Measurements from ENCODE around the gene MACROD2. TPM values are rescaled to one million over a fixed set of nuclear protein-coding genes. Genes with fewer than 3 reads are reported as not detected.

MACROD2 gene
- total RNA-seq, 3 donors from 2014 or later, result 3.2 to 7.6 (median 6.4) TPM

DNA sequence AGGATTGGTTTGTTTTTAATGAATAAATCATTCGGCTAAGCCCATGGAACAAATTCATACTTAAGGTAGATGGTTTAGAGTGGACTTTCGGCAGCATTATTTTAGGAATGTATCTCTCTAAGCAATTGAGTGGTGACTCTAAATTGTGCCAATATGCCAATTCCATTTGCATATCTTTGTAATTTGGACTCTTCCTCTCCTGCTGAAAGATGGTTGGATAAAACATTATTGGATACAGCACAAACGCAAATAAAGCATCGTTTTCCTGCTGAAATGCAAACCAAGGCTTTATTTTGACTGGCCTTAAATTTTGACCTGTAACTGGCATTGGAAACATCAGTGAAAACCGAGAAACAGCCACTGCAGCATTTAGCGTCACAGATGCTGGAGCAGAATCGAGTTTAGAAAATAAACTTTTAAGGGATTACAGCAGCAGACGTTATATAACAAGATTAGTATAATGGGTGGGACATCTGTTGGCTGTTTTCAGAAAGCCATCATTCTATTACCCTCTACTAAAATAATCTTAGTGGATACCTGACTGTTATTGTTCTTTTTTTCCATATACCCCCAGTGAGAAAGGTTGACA lies 1852.0 kb downstream of the MACROD2 start:
- DNase-seq (no peak), ATAC-seq (no peak)
- Histone ChIP-seq H3K4me3 (no peak overlapping the region), H3K9me3 (no peaks in the 10 kb centered on the region), H3K36me3 (ENCODE audit: low read depth) (no peaks in the 10 kb centered on the region), H3K4me1 (ENCODE audit: low read depth) (no peaks in the 10 kb centered on the region)
- TF ChIP-seq, protein P1, sequence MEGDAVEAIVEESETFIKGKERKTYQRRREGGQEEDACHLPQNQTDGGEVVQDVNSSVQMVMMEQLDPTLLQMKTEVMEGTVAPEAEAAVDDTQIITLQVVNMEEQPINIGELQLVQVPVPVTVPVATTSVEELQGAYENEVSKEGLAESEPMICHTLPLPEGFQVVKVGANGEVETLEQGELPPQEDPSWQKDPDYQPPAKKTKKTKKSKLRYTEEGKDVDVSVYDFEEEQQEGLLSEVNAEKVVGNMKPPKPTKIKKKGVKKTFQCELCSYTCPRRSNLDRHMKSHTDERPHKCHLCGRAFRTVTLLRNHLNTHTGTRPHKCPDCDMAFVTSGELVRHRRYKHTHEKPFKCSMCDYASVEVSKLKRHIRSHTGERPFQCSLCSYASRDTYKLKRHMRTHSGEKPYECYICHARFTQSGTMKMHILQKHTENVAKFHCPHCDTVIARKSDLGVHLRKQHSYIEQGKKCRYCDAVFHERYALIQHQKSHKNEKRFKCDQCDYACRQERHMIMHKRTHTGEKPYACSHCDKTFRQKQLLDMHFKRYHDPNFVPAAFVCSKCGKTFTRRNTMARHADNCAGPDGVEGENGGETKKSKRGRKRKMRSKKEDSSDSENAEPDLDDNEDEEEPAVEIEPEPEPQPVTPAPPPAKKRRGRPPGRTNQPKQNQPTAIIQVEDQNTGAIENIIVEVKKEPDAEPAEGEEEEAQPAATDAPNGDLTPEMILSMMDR (IDR thresholded peaks at IDR 0.05), result no peak
- intact Hi-C loops (cut with DNase I, micrococcal nuclease), result no loop called here

DNA sequence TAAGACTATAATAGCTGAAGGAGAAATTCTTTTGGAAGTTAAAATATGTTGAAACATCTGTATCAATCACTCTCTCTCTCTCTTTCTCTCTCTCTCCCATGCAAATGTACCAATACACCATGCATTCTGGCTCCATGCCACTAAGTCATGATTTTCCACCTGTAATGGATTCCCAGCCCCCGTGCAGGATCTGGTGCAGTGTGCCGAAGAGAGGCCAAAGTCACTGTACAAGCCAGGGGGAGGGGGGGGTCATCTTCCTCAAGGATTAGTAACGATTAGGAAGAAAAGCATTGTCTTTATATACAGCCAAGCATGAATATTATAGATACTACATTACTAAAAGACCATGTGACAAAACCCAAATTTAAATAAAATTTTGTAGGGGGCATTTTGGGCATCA lies 1852.8 kb downstream of the MACROD2 start:
- no peak overlapping the region for H3K4me3 ChIP-seq
- DNase-seq (no peak), ATAC-seq (no peak)
- no peaks in the 10 kb centered on the region for H3K9me3 ChIP-seq
- intact Hi-C loops (cut with DNase I, micrococcal nuclease), result no loop called here
- TF ChIP-seq, protein P1 (IDR thresholded peaks at IDR 0.05), result no peak
- H3K36me3 ChIP-seq (ENCODE audit: low read depth), result no peaks in the 10 kb centered on the region
- no peaks in the 10 kb centered on the region for H3K4me1 ChIP-seq (ENCODE audit: low read depth)

DNA sequence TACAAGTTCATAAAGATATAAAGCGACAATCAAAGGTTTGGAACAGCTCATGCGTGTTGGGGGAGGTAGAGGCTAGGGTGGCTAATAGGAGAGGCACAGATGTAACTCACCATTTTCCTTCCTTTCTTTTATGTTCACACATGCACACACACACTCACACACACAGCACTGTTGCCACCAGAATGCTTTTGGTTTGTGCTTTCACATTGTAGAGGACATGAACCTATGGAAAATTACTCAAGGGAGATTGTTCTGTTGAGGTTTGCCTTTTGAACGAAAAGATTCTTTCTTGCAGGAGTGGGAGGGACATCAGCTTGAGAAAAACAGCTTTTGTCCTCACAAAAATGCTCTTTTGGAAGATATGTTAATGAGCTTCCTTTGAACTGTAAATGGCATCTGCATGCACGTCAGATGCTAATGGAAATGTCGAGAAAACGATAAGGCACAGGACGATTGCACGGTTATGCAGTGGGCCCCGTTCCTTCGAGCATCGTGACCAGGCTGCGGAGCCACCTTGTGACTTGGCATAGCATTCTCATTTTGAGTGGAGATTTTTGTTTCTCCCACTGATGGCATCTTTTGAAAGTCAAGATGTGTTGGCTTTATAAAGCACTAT lies 1853.8 kb downstream of the MACROD2 start:
- intact Hi-C loops (cut with DNase I, micrococcal nuclease), result no loop called here
- no peaks in the 10 kb centered on the region for H3K9me3 ChIP-seq
- H3K4me1 ChIP-seq (ENCODE audit: low read depth), result no peaks in the 10 kb centered on the region
- TF ChIP-seq, protein P1 (IDR thresholded peaks at IDR 0.05), result no peak
- no peak for ATAC-seq
- no peak overlapping the region for H3K4me3 ChIP-seq
- DNase-seq, result no peak
- no peaks in the 10 kb centered on the region for H3K36me3 ChIP-seq (ENCODE audit: low read depth)

DNA sequence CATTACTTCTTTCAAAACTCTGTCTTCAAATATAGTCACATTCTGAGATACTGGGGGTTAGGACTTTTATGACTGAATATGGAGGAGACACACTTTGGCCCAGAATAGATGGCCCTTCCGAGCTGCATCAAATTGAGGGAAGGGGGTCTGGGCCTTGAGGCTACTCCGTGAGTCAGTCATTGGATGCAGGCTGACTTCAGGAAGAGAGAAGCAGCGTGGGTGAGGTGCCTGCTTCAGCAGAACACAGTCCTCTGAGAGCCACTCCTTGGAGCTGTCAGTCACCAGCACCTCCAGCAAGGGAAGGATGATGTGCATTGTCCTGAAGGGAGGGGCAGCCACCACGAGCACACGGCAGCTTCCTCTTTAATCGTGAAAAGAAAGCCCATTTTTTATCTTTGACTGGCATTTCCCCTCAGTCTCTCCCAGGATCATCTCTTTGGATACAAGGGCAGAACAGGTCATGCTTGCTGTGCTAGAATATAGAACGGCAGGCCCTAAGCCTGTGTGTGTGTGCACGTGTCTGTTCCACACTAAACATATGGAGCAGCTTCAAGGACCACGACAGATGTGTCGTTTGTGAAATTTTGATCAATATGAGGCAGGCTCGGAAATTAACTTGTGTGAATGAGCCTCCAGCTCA lies 1856.4 kb downstream of the MACROD2 start:
- ATAC-seq (no peak), DNase-seq (no peak)
- TF ChIP-seq, protein P1 (IDR thresholded peaks at IDR 0.05), result no peak
- Histone ChIP-seq H3K36me3 (ENCODE audit: low read depth) (no peaks in the 10 kb centered on the region), H3K4me1 (ENCODE audit: low read depth) (no peaks in the 10 kb centered on the region), H3K9me3 (no peaks in the 10 kb centered on the region), H3K4me3 (no peak overlapping the region)
- intact Hi-C loops (cut with DNase I, micrococcal nuclease), result no loop called here

DNA sequence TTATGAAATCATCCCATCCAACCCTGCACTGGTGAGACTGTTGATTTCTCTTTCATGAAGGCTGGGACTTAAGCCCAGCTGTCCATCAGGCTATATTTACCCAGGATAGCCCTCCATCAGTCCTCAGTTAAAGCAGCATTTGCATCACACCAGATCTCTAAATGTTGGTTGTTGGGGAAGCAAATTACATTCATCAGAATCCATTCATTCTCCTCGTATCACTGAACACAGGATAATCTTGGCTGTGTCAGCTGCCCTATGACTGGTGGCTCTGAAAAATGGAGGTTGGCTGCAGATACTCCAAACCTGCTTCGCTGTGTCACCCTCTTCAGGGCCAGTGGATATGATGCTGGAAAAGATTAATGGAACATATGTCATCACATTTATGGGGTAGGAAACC lies 1859.6 kb downstream of the MACROD2 start:
- DNase-seq (no peak), ATAC-seq (no peak)
- Histone ChIP-seq H3K4me1 (ENCODE audit: low read depth) (no peaks in the 10 kb centered on the region), H3K9me3 (no peaks in the 10 kb centered on the region), H3K4me3 (no peak overlapping the region), H3K36me3 (ENCODE audit: low read depth) (no peaks in the 10 kb centered on the region)
- intact Hi-C loops (cut with DNase I, micrococcal nuclease), result no loop called here
- TF ChIP-seq, protein P1 (IDR thresholded peaks at IDR 0.05), result no peak
